DMS53 (cell line): ENCODE data around the gene ZDHHC24.
A peak's percentile ranks its signal among the peaks of the same experiment; 100 is the strongest.
"Not testable (repeated sequence)": the region's sequence is repeated elsewhere in the genome, so short reads cannot be mapped to it uniquely, and the experiment has no call there.

Source experiments
- DNase-seq: peaks from one replicate; lab custom pipeline; 2025; lab: John Stamatoyannopoulos, UW

ZDHHC24 gene, protein sequence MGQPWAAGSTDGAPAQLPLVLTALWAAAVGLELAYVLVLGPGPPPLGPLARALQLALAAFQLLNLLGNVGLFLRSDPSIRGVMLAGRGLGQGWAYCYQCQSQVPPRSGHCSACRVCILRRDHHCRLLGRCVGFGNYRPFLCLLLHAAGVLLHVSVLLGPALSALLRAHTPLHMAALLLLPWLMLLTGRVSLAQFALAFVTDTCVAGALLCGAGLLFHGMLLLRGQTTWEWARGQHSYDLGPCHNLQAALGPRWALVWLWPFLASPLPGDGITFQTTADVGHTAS

DNA sequence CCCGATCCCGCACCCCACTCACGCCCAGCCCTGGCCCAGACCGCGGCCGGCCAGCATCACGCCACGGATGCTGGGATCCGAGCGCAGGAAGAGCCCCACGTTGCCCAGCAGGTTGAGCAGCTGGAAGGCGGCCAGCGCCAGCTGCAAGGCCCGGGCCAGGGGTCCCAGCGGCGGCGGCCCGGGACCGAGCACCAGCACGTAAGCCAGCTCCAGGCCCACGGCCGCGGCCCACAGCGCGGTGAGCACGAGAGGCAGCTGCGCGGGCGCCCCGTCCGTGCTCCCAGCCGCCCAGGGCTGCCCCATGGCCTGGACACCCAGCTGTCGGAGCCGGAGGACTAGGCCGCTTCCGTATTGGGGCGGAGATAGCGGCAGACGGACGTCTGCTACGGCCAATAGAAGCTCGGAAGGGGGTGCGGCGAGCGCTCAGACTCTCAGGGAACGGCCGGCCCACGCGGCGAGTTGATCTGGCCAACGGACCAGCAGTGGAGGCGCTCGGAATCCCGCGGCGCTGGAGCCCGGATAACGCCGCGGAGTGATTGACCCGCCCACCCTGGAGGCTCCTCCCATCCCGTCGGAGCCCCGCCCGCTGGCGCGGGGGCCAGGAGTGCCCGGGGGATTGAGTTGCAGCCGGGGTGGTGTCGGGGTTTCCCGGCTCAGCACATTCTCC, at the start of gene ZDHHC24:
TSS of gene ZDHHC24 (minus strand) at position 348 of the 667 bp plus-strand sequence. CDS start at position 303, 45 bp downstream.
- peak; percentile 100 for DNase-seq

DNA sequence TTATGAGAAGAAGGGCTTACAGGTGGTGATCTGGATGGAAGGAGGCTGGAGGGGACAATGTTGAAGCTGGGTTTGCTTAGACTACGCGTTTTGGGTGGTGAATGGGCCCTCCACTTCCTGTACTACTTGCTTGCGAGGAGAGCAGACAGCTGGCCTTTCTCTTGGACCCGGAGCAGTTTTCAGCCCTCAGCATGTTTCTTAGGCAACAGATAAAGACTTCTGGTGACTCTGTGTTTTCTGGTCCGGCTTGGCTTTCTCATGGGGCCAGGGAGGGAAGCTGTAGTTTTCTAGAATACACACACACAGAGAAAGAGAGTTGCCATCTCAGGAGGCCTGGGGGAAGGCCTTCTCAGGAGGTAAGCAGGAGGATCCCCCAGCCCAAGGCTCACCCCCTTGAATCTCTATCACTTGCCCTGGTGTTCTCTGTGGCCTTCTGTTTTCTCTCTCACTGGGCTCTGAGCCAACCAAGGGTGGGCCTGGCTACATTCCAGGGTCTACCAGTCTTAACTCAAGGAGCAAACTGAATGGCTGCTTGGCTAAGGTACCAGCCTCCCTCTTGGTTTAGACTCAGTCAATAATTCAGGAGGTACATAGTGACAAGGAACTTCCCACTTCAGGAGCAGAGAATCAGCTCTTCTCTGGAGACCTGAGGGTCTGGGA, 49.5 kb upstream of the ZDHHC24 start:
- DNase-seq: no peak

DNA sequence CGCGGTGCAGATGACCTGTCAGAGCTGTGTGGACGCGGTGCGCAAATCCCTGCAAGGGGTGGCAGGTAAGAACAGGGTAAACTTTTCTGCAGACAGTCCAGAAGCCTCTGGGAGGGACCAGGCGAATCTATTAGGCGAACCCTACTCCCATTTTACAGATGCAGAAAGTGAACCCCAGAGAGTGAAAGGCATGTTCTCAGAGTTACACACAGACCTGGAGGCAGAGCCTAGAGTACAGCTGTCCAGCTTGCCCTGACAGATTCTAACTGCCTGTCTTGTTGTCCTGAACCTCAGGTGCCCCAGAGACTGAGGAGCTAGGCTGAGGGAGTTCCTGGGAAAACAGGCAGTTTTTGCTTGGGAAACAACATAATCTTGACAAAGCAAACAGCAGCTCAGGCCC, 47.8 kb upstream of the ZDHHC24 start:
- DNase-seq: no peak

DNA sequence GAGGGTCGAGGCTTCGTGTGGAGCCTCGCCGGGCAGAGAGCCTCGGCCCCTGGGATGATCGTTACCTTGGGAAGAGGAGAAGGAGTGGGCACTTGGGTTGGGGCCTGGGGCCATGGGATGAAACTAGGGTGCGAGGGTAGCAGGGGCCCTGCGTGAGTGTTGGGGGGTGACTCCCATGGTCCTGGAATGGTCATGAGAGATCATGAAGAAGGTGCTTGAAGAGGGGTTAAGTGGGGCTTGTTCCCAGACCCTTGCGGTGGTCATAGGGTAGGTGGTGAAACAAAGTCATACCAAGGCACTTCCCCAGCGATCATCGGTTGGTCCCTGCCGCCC, 47.4 kb upstream of the ZDHHC24 start:
- DNase-seq: peak; percentile 65

DNA sequence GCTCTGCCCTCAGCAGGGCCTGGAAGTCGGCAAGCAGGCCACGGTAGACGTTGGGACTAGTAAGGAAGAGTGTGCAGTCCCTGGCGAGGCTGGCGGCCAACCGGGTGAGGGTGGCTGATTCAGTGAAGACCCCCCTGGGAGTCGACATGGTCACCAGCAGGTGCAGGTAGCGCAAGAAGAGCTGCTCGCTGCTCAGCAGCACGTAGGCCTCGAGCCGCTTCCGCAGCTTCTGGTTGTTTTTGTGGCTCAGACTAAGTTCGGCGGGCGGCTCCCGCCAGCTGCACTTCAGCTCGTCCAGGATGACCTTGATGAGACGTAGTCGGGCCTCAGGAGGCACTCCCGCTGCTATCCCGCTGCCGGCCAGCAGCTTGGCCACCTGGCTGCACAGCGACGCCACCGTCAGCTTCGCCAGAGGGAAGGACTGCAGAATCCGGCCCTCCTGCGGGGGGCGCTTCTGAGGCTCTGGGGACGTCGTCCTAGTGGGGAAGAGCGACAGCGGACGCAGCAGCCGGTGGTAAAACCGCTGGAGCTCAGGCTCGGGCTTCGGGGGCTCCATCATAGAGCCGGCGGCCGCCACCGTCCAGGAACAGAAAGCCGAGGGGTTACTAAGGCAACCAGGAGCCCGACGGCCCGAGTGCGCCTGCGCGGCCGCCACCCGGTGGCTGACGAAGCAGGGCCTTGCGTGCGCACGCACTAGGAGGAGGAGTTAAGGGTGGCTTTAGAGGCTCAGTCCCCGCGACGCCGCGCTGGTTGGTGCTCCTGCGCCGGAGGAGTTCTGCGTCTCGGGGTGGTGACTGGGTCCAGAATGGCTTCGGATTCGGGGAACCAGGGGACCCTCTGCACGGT, 46.8 kb upstream of the ZDHHC24 start, which contains the start of the genes CCDC87 and CCS:
TSS of gene CCDC87 (minus strand) at position 607 of the 846 bp plus-strand sequence. CDS start at position 559, 48 bp downstream.
TSS of gene CCS (plus strand) at position 729 of the 846 bp plus-strand sequence. CDS start at position 806, 77 bp downstream.
- peak; percentile 99 for DNase-seq

DNA sequence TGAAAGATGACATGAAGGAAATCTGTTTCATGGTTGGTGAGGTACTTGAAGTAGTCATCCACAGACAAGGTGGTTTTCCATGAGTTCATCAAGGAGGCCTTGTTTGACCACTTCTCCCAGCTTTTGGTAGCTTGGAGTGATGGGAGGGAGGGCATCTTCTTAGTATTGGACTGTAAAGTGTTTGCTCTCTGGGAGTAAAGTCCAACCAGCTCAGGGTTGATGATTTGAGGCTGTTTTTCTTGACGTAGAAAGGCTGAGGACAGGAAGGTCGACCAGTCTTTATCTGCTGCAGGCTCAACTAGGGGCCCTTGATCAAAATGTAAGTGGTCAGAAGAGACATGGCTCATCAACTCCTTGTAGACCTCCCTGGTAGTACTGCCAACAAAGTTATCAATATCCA, 45.3 kb upstream of the ZDHHC24 start:
- no peak for DNase-seq

DNA sequence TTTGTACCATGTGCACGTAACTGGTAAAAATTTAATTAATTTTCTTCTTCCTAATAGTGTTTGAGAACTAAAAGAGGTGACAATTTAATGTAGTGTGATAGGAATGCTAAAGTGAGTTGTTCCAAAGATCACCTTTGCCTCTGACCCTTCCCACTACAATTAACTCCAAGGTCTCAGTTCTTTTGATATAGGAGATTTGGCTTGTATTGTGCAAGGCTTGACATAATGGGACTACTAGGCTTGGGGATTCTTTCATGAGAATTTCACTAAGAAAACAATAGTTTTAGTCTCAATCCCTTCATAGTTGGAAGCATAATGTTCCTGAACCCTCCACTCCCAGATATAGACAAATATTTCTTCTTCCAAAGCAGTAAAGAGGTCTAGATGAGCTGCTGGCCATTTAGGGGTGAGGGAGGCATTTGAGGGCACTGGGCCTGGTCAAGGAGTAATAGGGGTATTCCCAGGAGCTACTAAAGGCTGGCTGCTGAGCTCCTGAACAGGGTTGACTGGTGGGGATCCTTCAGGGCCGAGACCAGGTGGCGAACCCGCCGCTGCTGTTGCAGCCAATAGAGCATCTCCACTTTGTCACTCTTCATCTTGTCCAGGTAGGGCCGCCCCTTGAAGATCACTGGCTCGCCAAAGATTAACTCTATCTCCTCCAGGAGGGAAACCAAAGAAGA, 44.3 kb upstream of the ZDHHC24 start:
- DNase-seq: no peak

DNA sequence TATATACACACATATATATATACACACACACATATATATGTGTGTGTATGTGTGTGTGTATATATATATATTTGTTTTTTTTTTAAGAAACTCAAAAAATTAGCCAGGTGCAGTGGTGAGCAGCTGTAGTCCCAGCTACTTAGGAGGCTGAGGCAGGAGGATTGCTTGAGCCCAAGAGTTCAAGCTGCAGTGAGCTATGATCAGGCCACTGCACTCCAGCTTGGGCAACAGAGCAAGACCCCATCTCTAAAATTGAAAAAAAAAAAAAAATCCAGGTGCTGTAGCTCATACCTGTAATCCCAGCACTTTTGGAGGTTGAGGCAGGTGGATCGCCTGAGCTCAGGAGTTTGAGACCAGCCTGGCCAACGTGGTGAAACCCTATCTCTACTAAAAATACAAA, 43.5 kb upstream of the ZDHHC24 start:
- not testable (repeated sequence) for DNase-seq

DNA sequence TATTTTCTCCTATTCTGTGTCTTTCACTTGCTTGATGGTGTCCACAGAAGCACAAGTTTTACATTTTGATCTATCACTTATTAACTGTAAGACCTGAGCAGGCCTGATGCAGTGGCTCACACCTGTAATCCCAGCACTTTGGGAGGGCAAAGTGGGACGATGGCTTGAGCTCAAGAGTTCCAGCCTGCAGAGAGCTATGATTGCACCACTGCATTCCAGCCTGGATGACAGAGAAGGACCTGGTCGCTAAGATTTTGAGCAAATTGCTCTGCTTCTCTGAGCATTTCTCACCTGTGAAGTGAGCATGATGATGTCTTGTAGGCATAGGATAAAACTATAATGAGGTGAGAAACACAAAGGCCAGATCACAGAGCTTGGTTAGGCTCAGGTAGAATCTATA, 40.3 kb upstream of the ZDHHC24 start:
- DNase-seq: no peak

DNA sequence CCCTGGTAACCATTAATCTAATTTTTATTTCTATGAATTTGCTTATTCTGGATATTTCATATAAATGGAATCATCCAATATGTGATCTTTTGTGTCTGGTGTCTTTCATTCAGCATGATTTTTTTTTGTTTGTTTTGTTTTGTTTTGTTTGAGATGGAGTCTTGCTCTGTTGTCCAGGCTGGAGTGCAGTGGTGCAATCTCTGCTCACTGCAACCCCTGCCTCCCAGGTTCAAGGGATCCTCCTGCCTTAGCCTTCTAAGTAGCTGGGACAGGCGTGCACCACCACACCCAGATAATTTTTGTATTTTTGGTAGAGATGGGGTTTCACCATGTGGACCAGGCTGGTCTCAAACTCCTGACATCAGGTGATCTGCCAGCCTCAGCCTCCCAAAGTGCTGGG, 39.6 kb upstream of the ZDHHC24 start:
- not testable (repeated sequence) for DNase-seq

DNA sequence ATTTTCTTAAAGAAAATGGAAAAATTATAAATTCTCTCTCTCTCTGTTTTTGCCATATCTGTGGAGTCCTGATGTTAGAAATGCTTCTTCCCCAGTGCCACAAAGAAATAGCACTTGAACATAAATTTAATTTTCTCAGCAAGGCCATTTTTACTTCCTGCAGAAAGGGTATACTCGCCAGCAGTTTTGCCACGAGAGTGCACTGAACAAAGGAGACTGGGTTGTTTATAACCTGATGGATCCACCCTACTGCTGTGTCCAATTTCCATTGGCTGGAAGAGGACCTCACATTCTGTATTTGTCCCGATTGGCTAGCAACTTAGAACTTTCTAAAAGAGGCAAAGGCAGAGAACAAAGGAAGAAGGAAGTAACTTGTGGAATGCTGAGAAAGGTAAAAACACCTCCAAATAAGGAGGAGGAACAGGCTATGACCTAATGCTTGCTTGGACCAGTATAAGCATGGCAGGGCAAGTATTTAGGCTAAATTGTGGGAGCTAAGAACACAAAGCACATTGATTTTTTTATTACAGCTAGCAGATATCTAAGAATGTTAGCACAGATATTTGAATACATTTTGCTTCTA, 36.8 kb upstream of the ZDHHC24 start:
- not testable (repeated sequence) for DNase-seq

DNA sequence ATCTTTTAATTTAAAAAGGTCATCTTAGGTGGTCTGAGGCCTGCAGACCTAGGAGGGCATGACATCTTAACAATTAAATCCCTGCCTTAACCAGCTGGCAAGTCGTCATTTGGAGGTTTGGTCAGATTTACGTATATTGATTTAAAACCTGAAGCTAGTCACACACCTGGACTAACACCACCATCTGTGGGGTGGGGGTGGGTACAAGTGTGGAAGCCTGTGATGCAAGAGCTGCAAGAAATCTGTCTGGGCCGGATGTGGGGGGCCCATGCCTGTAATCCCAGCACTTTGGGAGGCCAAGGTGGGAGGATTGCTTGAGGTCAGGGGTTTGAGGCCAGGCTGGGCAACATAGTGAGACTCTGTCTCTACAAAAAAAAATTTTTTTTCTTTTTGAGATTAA, 35.4 kb upstream of the ZDHHC24 start:
- no peak for DNase-seq

DNA sequence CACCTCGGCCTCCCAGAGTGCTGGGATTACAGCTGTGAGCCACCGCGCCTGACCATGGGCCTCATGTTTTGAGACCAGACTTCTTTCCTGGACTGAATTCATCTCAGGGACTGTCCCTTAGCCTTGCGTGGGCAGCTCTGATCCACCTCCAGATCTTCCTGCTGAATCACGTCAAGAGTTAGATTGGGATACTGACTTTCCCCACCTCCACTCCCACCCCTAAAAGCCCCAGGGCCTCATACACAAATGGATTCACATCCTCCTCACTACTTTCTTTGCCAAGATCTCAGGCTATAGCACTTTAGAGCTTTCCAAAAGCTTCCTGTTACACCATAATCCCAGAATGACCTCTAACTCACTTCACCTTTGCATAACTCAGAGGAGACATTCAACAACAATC, 35.0 kb upstream of the ZDHHC24 start:
- DNase-seq: no peak

DNA sequence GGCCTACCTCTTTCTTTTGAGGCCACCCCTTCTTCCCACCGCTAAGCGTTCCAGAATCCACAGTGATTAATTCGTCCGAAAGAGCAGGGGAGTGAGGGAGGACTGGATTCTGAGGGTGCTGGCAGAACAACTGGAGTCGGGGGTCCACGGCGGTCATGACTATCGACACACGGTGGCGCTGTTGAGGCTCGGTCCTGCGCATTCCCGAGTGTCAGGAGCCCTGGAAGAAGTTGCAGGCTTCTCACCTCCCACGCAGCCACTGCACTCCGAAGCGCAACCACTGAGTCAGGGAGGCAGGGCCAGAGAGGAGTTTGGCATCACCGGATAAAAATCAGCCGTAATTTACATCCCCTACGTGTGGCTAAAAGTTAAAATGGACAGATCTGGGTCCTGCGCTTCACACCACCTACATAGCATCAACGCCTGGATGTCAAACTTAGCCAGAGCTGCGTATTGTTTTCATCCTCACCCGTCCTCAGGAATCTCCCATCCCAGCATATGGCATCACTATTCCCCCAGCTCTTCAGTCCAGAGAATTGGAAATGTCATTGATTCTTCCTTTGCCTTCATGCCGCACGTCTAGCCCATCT, 33.3 kb upstream of the ZDHHC24 start:
- DNase-seq: peak; percentile 75

DNA sequence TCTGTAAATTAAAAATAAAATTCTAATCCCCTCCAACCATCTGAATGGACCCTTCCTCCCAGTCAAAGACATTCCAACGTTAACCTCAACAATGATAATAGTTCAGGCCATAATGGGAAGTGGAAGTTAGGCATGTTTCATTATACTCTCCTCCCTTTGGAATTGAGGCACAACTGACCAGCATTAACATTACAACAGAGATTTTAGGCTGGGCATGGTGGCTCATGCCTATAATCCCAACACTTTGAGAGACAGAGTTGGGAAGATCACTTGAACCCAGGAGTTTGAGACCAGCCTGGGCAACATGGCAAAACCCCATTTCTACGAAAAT, 25.0 kb upstream of the ZDHHC24 start:
- no peak for DNase-seq

DNA sequence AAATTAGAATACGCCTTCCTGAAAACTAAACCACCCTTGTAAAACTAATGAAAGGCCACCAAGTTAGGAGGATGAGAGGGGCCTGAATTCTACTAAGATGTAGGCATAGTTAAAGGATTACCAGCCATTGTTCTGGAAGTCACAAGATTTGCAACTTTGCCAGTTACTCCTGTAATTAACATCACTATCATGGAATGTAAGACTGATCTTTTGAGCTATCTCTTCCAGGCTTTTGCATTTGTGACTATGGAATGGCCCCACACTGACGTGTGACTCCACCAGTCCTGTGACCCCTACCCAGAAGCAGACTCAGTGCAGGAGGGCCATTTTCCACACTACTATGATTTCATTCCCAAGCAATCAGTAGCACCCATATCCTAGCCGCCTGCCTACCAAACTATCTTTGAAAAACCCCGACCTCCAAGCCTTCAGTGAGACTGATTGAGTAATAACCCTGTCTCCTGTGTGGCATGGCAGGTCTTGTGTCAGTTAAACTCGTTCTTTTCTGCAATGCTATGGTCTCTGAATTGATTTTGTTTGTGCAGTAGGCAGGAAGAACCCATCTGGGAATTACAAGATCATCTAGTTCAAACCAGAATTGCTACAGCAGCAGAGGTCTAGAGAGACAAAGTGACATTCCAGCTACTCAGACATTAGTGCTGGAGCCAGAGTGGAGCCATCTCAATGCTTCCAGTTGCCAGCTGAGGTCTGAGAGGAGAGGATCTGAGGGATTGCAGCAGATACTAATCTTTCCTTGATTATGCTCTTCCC, 24.4 kb upstream of the ZDHHC24 start:
- no peak for DNase-seq

DNA sequence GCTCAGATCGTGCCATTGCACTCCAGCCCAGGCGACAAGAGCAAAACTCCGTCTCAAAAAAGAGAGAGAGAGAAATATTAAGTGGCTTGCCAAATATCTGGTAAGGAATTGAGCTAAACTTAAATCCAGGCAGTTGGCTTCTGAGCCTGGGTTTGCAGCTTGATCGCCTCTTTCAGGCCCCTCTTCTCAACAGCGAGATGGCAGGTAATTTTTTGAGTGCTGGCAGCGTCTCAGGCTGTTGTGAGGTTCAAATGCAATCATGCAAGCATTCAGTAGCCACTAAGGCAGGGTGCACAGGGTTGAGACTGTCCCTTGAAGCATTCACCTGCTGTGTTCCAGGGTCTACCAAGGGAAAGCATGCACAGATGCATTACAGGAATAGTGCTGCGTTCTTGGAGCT, 23.2 kb upstream of the ZDHHC24 start:
- no peak for DNase-seq

DNA sequence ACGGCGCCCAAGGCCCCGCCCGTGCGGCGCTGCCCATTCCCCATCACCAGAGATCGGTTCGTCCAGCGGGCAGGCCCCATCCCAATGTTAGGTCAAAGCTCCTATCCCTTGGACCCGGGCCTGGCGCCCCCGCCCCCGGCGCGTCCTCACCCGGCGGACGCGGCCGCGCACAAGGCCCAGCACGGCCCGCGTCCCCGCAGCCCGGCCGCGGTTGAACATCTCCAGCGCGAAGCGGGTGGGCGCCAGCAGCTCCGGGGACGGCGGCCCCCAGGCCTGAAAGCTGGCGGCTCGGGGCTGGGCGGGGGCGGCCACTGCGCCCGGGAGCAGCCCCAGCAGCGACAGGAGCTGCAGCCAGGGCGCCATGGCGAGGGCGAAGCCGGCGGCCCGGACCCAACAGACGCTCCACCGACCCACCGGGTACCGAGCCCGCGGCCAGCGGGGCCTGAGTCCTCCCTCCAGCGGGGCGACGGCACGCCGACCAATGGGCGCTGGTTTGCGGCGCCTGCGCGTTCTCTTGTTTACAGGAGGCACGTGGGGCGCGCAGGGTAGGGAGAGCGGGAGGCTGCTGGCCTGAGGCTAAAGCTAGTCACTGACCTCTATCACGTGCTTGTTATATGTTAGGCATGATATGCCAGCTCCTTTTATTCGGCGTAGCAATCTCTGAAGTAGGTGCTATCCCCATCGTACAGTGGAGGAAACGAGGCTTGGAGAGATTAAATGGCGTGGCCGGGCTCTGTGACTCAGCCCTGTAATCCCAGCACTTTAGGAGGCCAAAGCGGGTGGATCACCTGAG, 22.5 kb upstream of the ZDHHC24 start, which contains the start of gene CTSF:
TSS of gene CTSF (minus strand) at position 483 of the 793 bp plus-strand sequence. CDS start at position 363, 120 bp downstream.
- DNase-seq: peak; percentile 97

DNA sequence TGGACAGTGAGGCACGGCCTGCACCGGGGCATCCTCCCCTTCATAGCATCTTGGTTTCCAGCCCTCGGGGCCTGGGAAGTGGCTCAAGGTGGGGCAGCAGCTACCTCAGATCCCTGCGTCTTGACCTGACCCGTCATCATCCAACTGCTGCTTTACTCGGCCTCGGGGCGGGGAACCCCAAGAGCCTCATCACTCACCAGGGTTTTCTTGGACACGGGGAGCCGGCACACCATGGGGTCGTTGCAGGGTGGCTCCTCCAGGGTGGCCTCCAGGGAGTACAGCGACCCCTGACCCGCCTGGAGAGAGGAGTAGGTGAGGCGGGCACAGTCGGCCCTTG, 21.9 kb upstream of the ZDHHC24 start:
- no peak for DNase-seq
